Stimulated activated CD8-positive, alpha-beta memory T cell treated with anti-CD3 and anti-CD28 coated beads, Interleukin-7, amount 100 ng/mL, for 48 hours (primary cell): Measurements from ENCODE around the gene MEIS1.

ENCODE experiments used
- DNase-seq, 2 donors: peaks; one replicate each; pipeline ENCODE4 v3.0.0-alpha.2; 2020; ENCODE audit warnings: low read depth in 1 of 2; ENCODE audit errors: extremely low read depth in 1 of 2

MEIS1 gene

DNA sequence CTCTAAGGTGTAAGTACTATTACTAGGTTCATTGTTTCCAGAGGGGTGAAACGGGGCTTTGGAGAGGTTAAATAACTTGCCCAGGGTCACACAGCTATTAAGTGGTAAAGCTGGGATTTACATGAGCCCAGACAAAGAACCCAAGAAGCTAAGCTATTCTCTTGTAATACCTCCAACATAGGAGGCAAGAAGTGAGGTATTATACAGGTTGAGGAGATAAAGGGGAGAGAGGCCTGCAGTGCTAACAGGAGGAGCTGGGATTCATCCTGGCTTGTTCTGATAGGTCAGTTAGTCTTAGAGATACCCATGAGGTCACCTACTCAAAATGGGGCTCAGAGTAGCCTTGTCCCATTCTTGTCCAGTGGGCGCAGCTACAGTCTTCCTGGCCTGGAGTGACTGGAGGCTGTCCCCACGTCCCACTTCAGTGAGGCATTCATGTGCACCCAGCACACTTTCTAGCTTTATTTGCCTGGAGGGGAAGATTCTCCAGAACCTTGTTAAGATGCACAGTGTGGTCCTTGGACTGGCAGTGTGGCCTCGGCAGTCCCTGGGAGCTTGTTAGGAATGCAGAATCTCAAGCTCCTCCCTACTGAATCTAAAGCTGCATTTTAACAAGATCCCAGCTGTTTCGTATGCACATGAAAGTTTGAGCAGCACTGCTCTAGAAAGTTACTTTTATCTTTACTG, 63.5 kb downstream of the MEIS1 start:
- no peak for DNase-seq

DNA sequence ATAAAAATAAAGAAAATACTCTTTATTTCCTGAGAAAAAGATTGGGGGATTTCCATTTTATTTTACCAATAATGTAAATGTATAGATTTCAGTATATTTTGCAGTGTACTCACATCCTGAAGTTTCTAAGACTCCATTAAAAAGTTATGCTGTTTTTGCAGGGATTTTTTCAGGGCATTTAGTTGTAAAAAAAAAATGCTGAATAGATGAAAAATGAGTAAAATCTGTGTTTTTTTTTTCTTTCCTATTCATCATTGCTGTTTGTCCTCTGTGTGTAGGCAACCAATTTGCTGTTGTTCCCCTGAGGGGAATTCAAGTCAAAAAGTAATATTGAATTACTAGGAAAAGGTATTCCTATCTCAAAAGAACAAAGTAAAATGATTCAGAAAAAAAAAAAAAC, 66.3 kb downstream of the MEIS1 start:
- DNase-seq = no peak

DNA sequence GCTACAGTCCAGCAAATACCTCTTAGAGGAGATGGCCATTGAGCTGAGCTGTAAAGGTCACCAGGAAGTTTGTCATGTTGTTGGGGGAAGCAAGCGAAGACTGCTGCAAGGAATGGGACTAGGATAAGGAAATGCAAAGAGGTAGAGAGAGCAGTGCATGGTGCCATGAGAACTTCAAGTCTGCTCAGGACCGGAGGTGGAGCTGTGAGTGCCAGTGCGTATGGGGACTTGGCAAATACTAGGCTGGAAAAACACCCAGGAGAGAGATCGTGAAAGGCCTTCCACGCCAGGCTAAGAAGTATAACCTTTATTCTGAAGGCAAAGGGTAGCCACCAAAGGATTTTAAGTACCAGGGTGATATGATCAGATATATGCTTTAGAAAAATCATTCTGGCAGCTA, 71.3 kb downstream of the MEIS1 start:
- no peak for DNase-seq

DNA sequence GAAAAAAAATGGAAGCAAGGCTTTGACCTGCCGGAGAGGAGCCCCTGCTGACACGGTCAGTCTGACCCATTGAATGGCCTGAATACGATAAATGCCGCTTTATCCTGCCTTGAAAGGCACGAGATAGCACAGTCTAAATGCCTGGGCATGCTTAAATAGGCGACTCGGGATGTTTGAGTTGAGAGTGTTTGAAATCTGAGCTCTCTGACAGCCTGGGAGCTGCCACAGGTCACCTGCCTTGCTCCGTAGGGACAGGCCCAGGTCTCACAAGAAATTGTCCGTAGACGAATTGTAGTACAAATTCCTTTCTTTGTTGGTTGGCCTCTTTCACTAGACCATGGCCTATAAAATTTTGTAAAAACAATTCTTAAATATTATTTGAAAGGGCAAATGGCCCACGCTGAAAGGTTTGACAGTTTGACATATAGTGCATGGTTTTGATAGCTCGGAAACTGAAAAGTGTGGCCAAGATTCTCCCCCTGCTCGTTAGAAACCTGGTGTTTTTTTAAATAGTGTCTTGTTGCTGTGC, 72.8 kb downstream of the MEIS1 start:
- no peak for DNase-seq

DNA sequence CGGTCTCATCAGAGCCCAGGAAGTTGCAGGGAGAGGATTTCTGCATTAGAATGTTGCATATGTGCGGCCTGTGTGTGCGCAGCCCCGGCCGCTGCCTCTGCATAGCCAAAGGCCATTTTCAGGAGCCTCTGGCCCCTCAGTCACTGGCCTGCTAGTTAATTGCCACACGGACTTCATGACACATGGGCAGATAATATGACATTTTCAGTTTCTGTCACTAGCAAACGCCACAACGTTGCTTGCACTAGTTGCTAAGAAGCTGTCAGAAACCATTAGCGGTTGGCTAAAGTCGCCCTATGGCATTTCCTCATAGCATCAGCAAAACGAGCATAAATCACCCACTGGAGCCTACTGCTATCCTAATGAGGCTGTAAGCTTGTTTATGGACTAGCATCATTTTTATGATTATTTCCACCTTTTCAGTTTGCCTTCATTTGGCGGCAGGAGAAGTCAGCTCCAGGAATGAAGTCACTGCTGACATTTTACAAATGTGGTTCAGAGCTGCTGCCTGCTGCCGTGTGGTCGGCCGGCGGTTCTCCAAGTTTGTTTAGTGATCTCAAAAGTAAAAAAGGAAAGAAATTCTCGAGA, 73.7 kb downstream of the MEIS1 start:
- DNase-seq = no peak

DNA sequence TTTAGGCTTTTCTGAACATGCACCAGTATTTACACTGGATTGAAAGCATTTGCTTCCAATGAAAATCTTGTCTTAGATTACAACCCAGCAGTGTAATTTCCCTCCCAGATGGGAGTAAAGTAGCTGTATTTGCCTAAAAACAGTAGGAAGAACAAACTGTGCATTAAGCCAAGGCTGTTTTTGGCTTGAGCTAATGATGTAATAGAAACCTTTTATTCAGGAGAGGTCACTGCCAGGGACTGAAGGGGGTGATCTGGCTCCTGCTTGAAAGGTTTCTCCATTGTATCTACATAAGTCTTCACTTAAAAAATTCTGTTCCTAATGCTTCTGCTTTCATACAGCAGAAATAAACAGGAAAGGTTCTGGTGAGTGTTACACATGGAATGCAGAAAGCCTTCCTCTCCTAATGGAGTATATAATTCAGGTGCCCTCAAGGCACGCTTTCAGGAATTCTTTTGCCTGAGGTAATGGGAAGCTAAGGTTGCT, 74.4 kb downstream of the MEIS1 start:
- no peak for DNase-seq

DNA sequence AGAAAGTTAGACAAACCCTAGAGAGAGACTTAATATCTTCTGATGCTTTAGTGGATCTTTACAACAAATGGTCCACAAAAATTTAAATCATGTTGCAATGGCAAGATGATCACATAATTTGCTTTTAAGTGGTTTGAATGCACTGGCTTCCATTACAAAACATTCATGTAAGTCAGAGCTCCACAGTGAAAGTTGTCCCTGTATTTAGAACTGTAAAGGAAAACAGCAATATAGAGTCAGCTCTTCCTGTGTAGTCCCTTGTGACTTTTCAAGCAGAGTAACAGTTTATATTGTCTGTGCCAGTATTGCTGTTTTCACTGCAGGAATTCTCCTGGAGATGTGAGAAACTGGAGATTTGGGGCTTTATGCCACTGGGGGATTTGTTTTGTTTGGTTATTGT, 77.7 kb downstream of the MEIS1 start:
- DNase-seq = no peak

DNA sequence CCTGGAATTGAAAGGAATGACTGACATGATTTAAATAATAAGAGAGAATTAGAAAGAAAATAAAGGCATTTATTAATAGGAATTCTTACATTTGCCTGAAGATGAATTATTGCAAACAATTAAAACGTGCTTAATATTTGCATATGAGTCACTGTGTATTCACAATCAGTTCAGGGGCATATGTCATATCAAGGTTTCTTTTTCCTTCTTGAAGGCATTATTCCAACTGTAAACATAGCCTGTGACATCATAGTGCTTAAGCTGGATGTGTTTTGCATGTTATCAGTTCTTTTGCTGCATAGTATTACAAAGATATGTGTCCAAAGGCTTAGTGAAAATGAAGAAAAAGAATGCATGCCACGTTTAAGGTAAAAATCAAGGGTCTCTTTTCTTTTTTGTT, 80.8 kb downstream of the MEIS1 start:
- DNase-seq = no peak

DNA sequence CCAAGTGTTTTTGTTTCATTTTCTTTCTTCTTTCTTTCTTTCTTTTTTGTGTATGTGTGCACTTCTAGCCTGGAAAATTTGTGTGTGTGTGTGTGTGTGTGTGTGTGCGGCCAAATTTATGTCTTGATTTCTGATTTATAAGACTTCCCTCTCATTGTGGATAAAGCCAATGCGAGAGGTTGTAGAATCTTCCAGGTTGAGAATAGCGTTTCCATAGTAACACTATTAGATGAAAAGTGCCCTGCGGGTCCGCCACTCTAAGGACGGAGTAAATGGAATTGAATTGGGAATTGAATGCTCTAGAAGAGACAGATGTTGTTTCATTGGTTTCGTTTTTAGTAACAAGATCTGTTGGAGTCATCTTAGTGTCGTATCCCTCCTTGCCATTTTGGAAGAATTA, 81.6 kb downstream of the MEIS1 start:
- DNase-seq = no peak

DNA sequence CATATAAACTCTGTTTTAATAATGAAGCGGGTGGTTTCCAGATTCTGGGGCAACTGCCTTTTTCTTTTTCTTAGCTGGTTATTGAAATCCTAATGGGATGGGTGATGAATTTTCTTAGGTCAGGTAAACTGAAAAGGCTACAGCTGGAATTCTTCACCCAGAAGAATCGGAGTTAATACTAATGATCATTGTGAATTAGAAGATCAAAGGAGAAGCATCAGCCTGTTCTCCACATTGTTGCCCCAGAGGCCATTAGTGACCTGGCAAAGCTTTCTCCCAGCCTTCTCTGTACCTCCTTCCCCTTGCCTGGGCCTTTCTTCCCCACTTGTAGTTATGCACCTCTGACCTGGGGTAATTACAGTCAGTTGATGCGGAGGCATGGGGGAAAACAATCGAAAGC, 82.8 kb downstream of the MEIS1 start:
- DNase-seq = no peak

DNA sequence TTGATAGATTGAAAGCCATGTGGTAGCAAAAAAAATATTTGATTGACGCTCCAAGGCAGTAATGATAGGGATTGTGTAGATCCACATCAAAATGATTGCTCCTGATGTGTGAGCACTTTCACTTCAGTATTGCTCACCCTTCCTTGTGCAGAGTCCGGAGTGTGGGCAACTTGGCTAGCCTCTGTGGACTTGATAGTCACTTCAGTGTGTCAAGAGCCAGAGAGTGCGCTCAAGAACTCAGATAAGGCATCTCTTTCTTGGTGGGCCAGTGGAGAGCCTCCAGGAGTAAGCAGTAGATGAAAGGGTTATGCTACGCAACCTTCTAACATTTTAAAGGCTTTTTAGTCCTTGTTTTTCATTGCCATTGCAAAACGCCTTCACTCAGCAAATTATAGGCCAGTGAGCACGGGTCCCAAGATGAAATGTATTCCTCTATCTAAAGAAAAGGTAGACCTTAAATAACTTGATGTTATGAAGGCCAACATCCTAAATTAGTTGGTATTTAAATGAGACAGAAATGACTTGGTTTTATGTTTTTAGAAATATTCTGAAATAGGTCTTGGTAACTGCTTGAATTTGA, 84.4 kb downstream of the MEIS1 start:
- no peak for DNase-seq

DNA sequence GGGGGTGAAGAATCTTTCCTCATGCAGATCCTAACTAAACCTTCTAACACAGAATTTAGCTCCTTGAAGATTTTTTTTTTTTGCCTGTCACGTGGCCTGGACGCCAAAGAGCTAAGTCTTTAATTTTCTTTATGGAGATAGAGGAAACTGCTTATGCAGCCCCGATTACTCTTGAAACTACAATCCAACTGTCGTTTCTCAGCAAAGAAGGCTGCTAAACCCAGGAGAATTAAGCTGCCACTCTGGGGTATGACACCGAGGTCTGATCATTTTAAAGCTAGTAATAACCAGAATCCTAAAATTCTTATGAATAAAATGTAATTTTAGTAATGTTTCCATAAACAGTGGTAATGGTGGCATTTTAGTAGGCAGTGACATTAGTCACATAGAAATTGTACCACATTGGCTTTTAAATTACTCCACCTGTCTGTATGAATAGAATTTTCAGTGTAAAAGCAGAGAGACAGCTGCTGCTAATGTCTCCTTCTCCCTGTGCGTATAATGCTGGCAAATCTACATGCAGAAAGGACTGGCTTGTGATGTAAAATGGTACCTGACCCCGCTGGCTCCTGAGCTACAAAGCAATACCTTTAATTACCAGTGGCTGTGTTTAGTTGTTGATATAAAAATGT, 86.5 kb downstream of the MEIS1 start:
- DNase-seq = no peak

DNA sequence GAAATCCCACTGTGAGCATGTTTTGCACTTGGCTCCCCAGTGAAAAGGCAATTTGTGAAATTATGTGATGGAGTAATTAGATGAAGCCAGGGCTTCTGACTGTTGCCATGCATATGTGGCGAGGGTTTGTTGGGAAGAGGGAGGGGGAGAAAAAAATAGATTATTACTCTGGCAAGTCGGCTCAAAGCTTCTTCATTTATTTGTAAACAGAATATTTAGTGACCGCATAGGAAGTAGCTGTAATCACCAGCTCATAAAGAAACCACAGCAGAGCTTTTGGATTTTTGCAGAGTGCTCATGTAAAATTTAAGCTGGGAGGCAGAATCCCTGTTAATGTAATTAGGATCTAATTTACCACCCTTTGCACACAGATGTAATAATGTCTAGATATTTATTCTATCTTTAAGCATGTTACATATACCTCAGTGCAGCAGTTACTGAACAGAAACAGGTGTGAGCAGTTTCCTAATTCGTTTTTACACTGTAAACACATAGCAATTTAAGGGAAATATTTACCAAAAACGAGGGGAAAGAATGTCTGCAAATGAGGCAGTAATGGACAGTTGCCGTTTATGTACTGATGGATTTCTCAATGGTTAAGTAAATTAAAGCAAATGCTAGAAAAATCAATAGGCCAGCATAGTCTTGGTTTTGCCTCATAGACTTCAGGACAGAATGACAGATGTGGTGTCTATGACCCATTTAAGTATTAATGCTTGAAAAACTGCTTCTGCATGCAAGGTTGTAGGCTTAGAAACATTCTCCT, 87.9 kb downstream of the MEIS1 start:
- DNase-seq = no peak

DNA sequence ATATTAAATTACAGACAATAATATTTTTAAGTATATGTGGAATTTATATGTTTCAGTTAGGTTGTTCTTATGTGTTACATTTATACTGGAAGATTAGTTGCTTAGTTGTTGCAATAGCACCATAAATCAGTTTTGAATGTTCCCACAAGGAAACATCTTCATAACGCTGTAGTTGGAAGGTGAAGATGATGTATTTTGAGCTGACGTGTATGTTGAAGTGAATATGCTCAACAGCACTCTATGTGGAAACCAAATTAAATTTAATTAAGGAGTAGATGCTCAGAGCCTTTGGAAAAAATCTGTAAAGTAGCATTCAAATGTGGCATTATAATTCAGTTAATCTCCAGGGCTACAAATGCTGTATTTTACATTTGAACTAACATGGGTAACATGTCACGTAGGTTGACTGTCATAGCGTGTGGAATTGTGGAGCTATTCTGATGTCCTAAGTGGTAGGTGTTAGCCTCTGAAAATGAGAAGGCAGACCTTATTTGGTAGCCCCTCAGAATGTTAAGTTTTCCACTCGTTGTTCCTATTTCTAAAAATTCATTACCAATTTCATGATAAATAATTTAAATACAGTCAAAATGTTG, 88.5 kb downstream of the MEIS1 start:
- no peak for DNase-seq

DNA sequence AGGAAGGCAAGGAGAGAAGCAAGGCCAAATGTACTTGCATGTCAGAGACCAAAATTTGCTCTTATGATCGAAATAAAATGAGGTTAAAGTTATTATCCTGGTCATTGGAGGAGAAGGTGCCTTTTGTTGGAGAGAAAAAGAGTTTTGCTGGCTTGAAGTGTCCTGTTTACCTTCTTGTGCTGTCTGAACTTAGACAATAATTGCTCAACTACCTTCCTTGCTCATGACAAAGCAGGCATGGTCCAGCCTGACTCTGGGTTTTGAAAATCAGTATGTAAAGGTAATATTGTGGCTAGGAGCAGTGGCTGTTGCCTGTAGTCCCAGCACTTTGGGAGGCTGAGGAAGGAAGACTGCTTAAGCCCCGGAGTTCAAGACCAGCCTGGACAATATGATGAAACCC, 89.1 kb downstream of the MEIS1 start:
- no peak for DNase-seq

DNA sequence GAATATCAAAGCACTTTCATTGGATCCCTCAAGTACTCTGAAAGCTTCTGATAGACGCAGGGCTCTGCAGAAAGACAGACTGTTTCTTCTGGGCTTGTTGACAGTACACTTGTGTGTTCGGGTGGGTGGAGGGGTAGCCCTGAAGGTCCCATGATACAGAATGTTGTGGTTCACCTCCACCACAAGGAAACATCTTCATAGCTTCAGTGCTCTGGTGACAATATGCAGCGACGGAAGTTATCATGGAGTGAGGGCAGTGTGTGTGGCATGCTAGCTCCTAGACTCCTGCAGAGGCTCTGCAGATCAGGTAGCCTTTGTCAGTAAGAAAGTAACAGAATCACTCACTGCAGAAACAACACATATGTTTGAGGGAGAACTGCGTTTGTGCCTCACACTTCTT, 90.7 kb downstream of the MEIS1 start:
- no peak for DNase-seq

DNA sequence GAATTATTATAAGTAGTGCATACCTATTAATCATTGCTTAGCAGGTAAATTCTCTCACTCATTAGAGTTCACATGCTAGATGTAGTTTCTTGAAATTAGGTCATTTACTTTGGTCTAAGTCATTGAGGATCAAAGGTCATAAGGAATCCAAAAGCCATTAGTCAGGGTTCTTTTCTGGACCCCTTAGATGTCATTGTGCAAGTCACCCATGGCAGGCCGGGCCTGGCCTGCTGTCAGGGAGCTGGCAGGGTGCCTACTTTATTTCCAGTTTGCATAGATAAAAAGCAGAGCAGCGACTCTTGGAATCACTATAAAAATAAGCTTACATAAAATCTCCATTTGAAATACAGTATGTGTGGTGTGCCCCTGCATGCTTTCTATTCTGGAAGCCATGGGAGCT, 91.3 kb downstream of the MEIS1 start:
- no peak for DNase-seq

DNA sequence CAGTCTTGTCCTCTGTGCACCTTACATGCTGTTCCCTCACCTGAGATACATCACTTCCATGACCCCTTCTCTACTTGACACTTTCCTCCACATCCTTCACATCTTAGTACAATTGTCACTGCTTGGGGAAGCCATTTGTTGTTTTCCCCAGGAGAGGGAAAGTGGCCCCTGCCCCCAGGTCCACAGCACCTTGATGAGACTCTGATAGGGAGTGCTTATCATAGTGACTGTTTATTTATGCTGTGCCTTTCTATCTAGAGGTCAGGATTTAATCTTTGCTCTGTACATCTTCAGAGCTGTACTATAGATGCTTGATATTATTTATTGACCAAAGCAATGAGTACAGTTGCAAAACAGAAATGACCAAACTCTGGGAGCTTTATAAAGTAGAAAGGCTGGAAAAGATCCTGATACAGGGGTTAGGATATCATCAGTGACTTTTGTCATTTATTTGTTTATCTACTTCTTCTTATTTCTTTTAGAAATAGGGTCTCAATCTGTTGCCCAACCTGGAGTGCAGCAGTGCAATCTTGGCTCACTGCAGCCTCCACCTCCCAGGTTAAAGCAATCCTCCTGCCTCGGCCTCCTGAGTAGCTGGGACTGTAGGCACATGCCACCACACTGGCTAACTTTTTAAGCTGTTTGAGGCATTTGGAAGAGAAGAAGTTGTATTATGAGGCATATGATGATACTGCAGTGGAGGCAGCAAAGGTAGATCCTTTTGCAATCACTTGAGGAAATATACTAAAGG, 94.2 kb downstream of the MEIS1 start:
- no peak for DNase-seq

DNA sequence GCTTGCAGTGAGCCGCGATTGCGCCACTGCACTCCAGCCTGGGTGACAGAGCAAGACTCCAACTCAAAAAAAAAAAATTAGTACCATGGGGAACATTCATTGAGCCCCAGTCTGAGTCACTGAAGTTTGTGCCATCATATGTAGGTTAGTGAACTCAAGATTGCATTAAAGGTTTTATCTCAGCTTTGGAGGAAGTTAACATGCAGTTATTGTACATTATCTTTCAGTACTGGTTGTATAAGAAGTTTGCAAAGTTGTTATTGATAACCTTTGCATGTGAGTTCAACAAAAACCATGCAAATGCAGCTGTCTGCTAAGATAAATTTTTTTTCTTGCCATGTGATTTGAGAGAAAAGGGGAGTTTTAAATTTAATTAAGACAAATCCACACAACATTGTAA, 95.7 kb downstream of the MEIS1 start:
- DNase-seq = no peak

DNA sequence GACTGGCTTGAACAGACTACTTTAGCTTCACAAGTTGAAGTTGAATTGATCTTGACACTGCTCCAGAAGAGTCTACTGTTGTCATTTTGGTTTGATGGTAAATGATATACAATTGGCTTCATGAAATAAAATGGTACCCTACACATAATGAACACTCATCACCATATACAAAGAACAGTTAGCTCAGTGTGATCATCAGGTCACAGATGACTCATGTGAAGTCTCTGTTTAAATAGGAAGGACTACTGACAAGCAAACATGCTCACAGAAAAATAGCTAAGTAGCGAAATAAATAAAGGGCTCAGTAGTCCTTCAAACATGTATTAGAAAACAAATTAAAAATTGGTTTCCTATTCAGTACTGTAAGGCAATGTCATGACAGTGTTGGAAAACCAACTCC, 96.2 kb downstream of the MEIS1 start:
- no peak for DNase-seq
